H9 (cell line): ENCODE data around the gene GTF2A1. TPM values are rescaled to one million over a fixed set of nuclear protein-coding genes. Genes with fewer than 3 reads are reported as not detected.

Source experiments
- DNase-seq: peaks from one replicate; pipeline ENCODE4 v3.0.0-alpha.2; 2017
- H2AFZ ChIP-seq: one replicate; pipeline ENCODE4 v1.6.1; 2013; ENCODE audit warnings: mild to moderate bottlenecking, low read length, control low read depth, moderate library complexity
- H2AK5ac ChIP-seq: 2 replicates; pipeline ENCODE4 v1.6.1; 2013; ENCODE audit warnings: low read length, control low read depth, mixed read lengths; ENCODE audit not compliant: insufficient read length
- H2BK120ac ChIP-seq: one replicate; pipeline ENCODE4 v1.6.1; 2013; ENCODE audit warnings: low read depth, mild to moderate bottlenecking, low read length, control low read depth, inconsistent platforms; ENCODE audit not compliant: poor library complexity, severe bottlenecking
- H2BK12ac ChIP-seq: 2 replicates; pipeline ENCODE4 v1.6.1; 2013; ENCODE audit warnings: low read length, control low read depth, mixed read lengths, low read depth; ENCODE audit not compliant: insufficient read length
- H2BK15ac ChIP-seq: 2 replicates; pipeline ENCODE4 v1.6.1; 2013; ENCODE audit warnings: low read depth, low read length, control low read depth
- H2BK20ac ChIP-seq: one replicate; pipeline ENCODE4 v1.6.1; 2013; ENCODE audit warnings: low read depth, mild to moderate bottlenecking, low read length, control low read depth, inconsistent platforms; ENCODE audit not compliant: poor library complexity, severe bottlenecking
- H2BK5ac ChIP-seq: 2 replicates; pipeline ENCODE4 v1.6.1; 2013; ENCODE audit warnings: low read length, control low read depth, mixed read lengths; ENCODE audit not compliant: insufficient read length
- H3K14ac ChIP-seq: 2 replicates; pipeline ENCODE4 v1.6.1; 2013; ENCODE audit warnings: low read length, control low read depth; ENCODE audit not compliant: insufficient read depth
- H3K18ac ChIP-seq: 2 replicates; pipeline ENCODE4 v1.6.1; 2013; ENCODE audit warnings: low read depth, mild to moderate bottlenecking, mixed read lengths, low read length, control low read depth; ENCODE audit not compliant: insufficient read length
- H3K23ac ChIP-seq: 2 replicates; pipeline ENCODE4 v1.6.1; 2013; ENCODE audit warnings: low read length, control low read depth, mixed read lengths, low read depth; ENCODE audit not compliant: insufficient read length
- H3K23me2 ChIP-seq: 2 replicates; pipeline ENCODE4 v1.6.1; 2013; ENCODE audit warnings: low read depth, mild to moderate bottlenecking, mixed read lengths, low read length, control low read depth; ENCODE audit not compliant: insufficient read length, poor library complexity, severe bottlenecking
- H3K27ac ChIP-seq: 2 replicates; pipeline ENCODE4 v1.5.1; 2013; ENCODE audit warnings: low read length, control low read depth, mixed read lengths, low read depth; ENCODE audit not compliant: insufficient read length
- H3K27me3 ChIP-seq: 2 replicates; pipeline ENCODE4 v1.6.1; 2013; ENCODE audit warnings: low read length, control low read depth, inconsistent platforms; ENCODE audit not compliant: insufficient read depth
- H3K4ac ChIP-seq: 2 replicates; pipeline ENCODE4 v1.6.1; 2013; ENCODE audit warnings: low read depth, mild to moderate bottlenecking, control low read depth, inconsistent platforms, low read length, moderate library complexity
- H3K4me1 ChIP-seq: 2 replicates; pipeline ENCODE4 v1.6.1; 2013; ENCODE audit warnings: low read length, control low read depth, inconsistent platforms; ENCODE audit not compliant: insufficient read depth
- H3K4me2 ChIP-seq: 2 replicates; pipeline ENCODE4 v1.6.1; 2013; ENCODE audit warnings: low read length, control low read depth, mixed read lengths; ENCODE audit not compliant: insufficient read length, insufficient read depth
- H3K56ac ChIP-seq: 2 replicates; pipeline ENCODE4 v1.6.1; 2013; ENCODE audit warnings: low read depth, mild to moderate bottlenecking, mixed read lengths, low read length, control low read depth; ENCODE audit not compliant: insufficient read length
- H3K79me1 ChIP-seq: 2 replicates; pipeline ENCODE4 v1.6.1; 2013; ENCODE audit warnings: low read depth, mild to moderate bottlenecking, moderate library complexity, low read length, control low read depth, inconsistent platforms; ENCODE audit not compliant: insufficient read depth, poor library complexity, severe bottlenecking
- H3K79me2 ChIP-seq: 2 replicates; pipeline ENCODE4 v1.6.1; 2013; ENCODE audit warnings: low read length, control low read depth, inconsistent platforms; ENCODE audit not compliant: insufficient read depth
- H3K9ac ChIP-seq: 2 replicates; pipeline ENCODE4 v1.6.1; 2013; ENCODE audit warnings: low read length, control low read depth, mixed read lengths; ENCODE audit not compliant: insufficient read length; ENCODE audit errors: extremely low read depth
- H3K9me3 ChIP-seq: one replicate; pipeline ENCODE4 v1.6.1; 2013; ENCODE audit warnings: low read depth, low read length, inconsistent platforms; ENCODE audit not compliant: control insufficient read depth
- H3T11ph ChIP-seq: one replicate; pipeline ENCODE4 v1.6.1; 2013; ENCODE audit warnings: mild to moderate bottlenecking, low read length, control low read depth, inconsistent platforms
- H4K20me1 ChIP-seq: one replicate; pipeline ENCODE4 v1.6.1; 2013; ENCODE audit not compliant: control insufficient read depth, insufficient read length, insufficient read depth
- H4K5ac ChIP-seq: 2 replicates; pipeline ENCODE4 v1.6.1; 2013; ENCODE audit warnings: low read depth, mild to moderate bottlenecking, mixed read lengths, low read length, control low read depth; ENCODE audit not compliant: insufficient read length
- H4K8ac ChIP-seq: replicated peaks from 2 replicates; pipeline ENCODE4 v1.6.1; 2013; ENCODE audit warnings: low read length, control low read depth, mixed read lengths, low read depth; ENCODE audit not compliant: insufficient read length
- H4K91ac ChIP-seq: 2 replicates; pipeline ENCODE4 v1.6.1; 2013; ENCODE audit warnings: low read depth, mild to moderate bottlenecking, moderate library complexity, mixed read lengths, low read length, control low read depth; ENCODE audit not compliant: insufficient read length
- H3K27ac Mint-ChIP-seq, 3 experiments: 2 replicates in 2 of 3; 3 replicates in 1 of 3; pipeline ENCODE4 v1.8.0; 2020 to 2021; ENCODE audit warnings: mixed read lengths in 3 of 3, mild to moderate bottlenecking in 1 of 3, moderate library complexity in 1 of 3
- H3K27me3 Mint-ChIP-seq: 2 replicates; pipeline ENCODE4 v1.8.0; 2021; ENCODE audit warnings: low read depth, mild to moderate bottlenecking, moderate library complexity, mixed read lengths
- H3K36me3 Mint-ChIP-seq, 3 experiments: 2 replicates in 2 of 3; 3 replicates in 1 of 3; pipeline ENCODE4 v1.8.0; 2020 to 2021; ENCODE audit warnings: low read depth in 3 of 3, mixed read lengths in 3 of 3; ENCODE audit not compliant: insufficient read depth in 1 of 3
- H3K4me1 Mint-ChIP-seq, 2 experiments: 2 replicates each; pipeline ENCODE4 v1.8.0; 2020; ENCODE audit warnings: mixed read lengths in 2 of 2
- H3K4me3 Mint-ChIP-seq, 2 experiments: 2 replicates in 1 of 2; 3 replicates in 1 of 2; pipeline ENCODE4 v1.8.0; 2020 to 2021; ENCODE audit warnings: mild to moderate bottlenecking in 2 of 2, mixed read lengths in 2 of 2, moderate library complexity in 1 of 2
- H3K9me3 Mint-ChIP-seq, 2 experiments: 2 replicates in 1 of 2; 3 replicates in 1 of 2; pipeline ENCODE4 v1.8.0; 2020; ENCODE audit warnings: mild to moderate bottlenecking in 2 of 2, mixed read lengths in 2 of 2, moderate library complexity in 1 of 2
- CTCF ChIP-seq: fragments of 200-600 bp; sonication (generic); conservative IDR thresholded peaks from 3 replicates; pipeline ENCODE4 v1.8.0; 2021; ENCODE audit warnings: antibody characterized with exemption, mild to moderate bottlenecking
- WGBS: extraction: QIAGEN DNeasy Blood & Tissue Kit; methylation state at CpG from one replicate; pipeline ENCODE4 v1.1.7; 2013; ENCODE audit warnings: missing lambda C conversion rate, low lambda C conversion rate, mixed read lengths; ENCODE audit not compliant: insufficient read length; ENCODE audit errors: extremely low coverage; 5-methylcytosine and 5-hydroxymethylcytosine counted together
- total RNA-seq: library from RNA; stranded (reverse); gene quantifications from 2 replicates; pipeline ENCODE4 v1.2.1, GENCODE V29; 2021

Gene GTF2A1
- total RNA-seq, 1 experiment from 2014 or later = 43.0 TPM

GRCh38 chr14:81148635-81149034, 72.1 kb downstream of the GTF2A1 start:
- Histone ChIP-seq H3K9ac (no peak overlapping the region), H3K4ac (no peak overlapping the region), H2BK5ac (no peak overlapping the region), H4K20me1 (no peaks in the 10 kb centered on the region), H3K4me1 (no peaks in the 10 kb centered on the region), H4K5ac (no peak overlapping the region), H2BK20ac (no peak overlapping the region), H3K14ac (no peak overlapping the region), H3K4me2 (no peak overlapping the region), H3K23ac (no peak overlapping the region), H2AK5ac (no peak overlapping the region), H3K79me2 (no peaks in the 10 kb centered on the region), H3K79me1 (no peaks in the 10 kb centered on the region), H2BK15ac (no peak overlapping the region), H3K27me3 (no peaks in the 10 kb centered on the region), H2BK120ac (no peak overlapping the region), H3K27ac (no peak overlapping the region), H4K91ac (no peak overlapping the region), H2BK12ac (no peak overlapping the region), H3K18ac (no peak overlapping the region), H2AFZ (no peak overlapping the region), H3K23me2 (no peaks in the 10 kb centered on the region), H4K8ac (no peak overlapping the region), H3T11ph (no peak overlapping the region), H3K9me3 (no peaks in the 10 kb centered on the region), H3K56ac (no peak overlapping the region)
- Mint-ChIP-seq H3K4me3 (no peak overlapping the region), H3K27ac (no peak overlapping the region), H3K36me3 (no peaks in the 10 kb centered on the region), H3K27me3 (no peaks in the 10 kb centered on the region), H3K9me3 (no peaks in the 10 kb centered on the region), H3K4me1 (no peaks in the 10 kb centered on the region)
- no peak for DNase-seq
- TF ChIP-seq CTCF = no peak
- no CpG with 5 or more reads among the region's 4 CpGs for WGBS
